Mesendoderm (in vitro differentiated cells): ENCODE results near the gene KCNA2.
A peak's percentile ranks its signal among the peaks of the same experiment; 100 is the strongest.

Source experiments
- DNase-seq: peaks from one replicate; pipeline ENCODE4 v3.0.0; 2013
- H2AK5ac ChIP-seq: 2 replicates; pipeline ENCODE4 v1.6.1; 2013; ENCODE audit warnings: low read length, inconsistent platforms
- H2BK120ac ChIP-seq: 2 replicates; pipeline ENCODE4 v1.6.1; 2013; ENCODE audit warnings: low read depth, mild to moderate bottlenecking, low read length, moderate library complexity, mixed read lengths
- H2BK15ac ChIP-seq: replicated peaks from 2 replicates; pipeline ENCODE4 v1.6.1; 2013; ENCODE audit warnings: low read depth, mild to moderate bottlenecking, moderate library complexity
- H2BK5ac ChIP-seq: 2 replicates; pipeline ENCODE4 v1.6.1; 2013; ENCODE audit warnings: low read length, inconsistent platforms
- H3K18ac ChIP-seq: 2 replicates; pipeline ENCODE4 v1.6.1; 2013; ENCODE audit warnings: mild to moderate bottlenecking, low read length, mixed read lengths
- H3K23ac ChIP-seq: one replicate; pipeline ENCODE4 v1.6.1; 2013; ENCODE audit warnings: low read length
- H3K27ac ChIP-seq: 2 replicates; pipeline ENCODE4 v1.5.1; 2013; ENCODE audit warnings: low read depth, mild to moderate bottlenecking, inconsistent platforms, low read length, moderate library complexity
- H3K27me3 ChIP-seq: 2 replicates; pipeline ENCODE4 v1.6.1; 2013; ENCODE audit warnings: low read length, control low read depth, mild to moderate bottlenecking, inconsistent platforms; ENCODE audit not compliant: insufficient read depth, poor library complexity
- H3K36me3 ChIP-seq: 2 replicates; pipeline ENCODE4 v1.6.1; 2013; ENCODE audit warnings: low read length, inconsistent platforms; ENCODE audit not compliant: control insufficient read depth, insufficient read depth
- H3K4ac ChIP-seq: one replicate; pipeline ENCODE4 v1.6.1; 2013; ENCODE audit warnings: low read depth, mild to moderate bottlenecking, low read length, moderate library complexity
- H3K4me1 ChIP-seq: 2 replicates; pipeline ENCODE4 v1.6.1; 2013; ENCODE audit warnings: low read depth, low read length, inconsistent platforms; ENCODE audit not compliant: control insufficient read depth
- H3K4me2 ChIP-seq: 2 replicates; pipeline ENCODE4 v1.6.1; 2013; ENCODE audit warnings: low read length
- H3K4me3 ChIP-seq: 2 replicates; pipeline ENCODE4 v1.5.1; 2013; ENCODE audit warnings: mild to moderate bottlenecking, low read length
- H3K56ac ChIP-seq: one replicate; pipeline ENCODE4 v1.6.1; 2013; ENCODE audit warnings: low read length
- H3K79me1 ChIP-seq: 2 replicates; pipeline ENCODE4 v1.6.1; 2013; ENCODE audit warnings: low read length, inconsistent platforms
- H3K79me2 ChIP-seq: 2 replicates; pipeline ENCODE4 v1.6.1; 2013; ENCODE audit warnings: mild to moderate bottlenecking, low read length; ENCODE audit not compliant: control insufficient read depth, insufficient read depth
- H3K9ac ChIP-seq: 2 replicates; pipeline ENCODE4 v1.6.1; 2013; ENCODE audit warnings: low read length, inconsistent platforms
- H4K5ac ChIP-seq: one replicate; pipeline ENCODE4 v1.6.1; 2013; ENCODE audit warnings: low read length
- H4K8ac ChIP-seq: one replicate; pipeline ENCODE4 v1.6.1; 2013; ENCODE audit warnings: low read depth, mild to moderate bottlenecking, control low read depth, low read length, moderate library complexity
- WGBS: extraction: QIAGEN DNeasy Blood & Tissue Kit; methylation state at CpG from one replicate; pipeline ENCODE4 v1.1.7; 2013; ENCODE audit warnings: low lambda C conversion rate, missing lambda C conversion rate; ENCODE audit not compliant: insufficient coverage; ENCODE audit errors: extremely low coverage; 5-methylcytosine and 5-hydroxymethylcytosine counted together

KCNA2 gene

DNA sequence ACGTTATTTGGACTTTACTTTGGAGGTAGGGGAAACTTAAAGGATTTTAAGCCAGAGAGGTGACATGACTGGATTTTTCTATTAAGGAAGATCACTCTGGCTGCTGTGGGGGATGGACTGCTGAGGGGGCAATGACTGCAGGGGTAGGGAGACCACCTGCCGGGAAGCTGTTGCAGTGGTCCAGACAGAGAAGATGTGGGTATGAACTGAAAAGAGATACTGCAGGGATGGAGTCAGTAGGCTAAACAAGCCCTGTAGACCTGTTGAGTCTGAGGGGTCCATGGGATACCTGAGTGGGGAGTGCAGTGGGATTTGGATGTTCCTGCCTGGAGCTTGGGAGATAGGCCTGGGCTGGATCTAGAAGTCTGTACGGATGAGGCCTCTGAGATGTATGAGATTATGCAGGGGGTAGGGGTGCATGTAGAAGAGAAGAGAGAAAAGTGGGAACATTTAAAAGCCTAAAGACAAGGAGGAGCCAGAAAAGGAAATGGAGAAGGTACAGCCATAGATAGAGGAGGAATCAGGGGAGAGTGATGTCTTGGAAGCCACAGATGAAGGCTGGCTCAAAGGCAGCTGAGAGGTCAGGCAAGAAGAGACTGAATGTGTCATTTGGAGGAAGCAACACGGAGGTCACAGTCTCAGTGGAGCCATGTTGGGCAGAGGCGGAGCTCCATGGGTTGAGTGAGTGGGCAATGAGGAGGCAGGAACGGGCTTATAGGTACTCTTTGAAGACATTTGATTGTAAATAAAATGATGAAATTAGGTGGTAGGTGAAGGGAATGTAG is 25.9 kb upstream of the KCNA2 start:
- Histone ChIP-seq H3K79me2 (no peaks in the 10 kb centered on the region), H2BK5ac (no peak overlapping the region), H3K4me2 (no peak overlapping the region), H3K4ac (no peak overlapping the region), H3K36me3 (no peaks in the 10 kb centered on the region), H3K23ac (no peak overlapping the region), H4K5ac (no peak overlapping the region), H2BK120ac (no peak overlapping the region), H2AK5ac (no peak overlapping the region), H3K56ac (no peak overlapping the region), H3K79me1 (no peaks in the 10 kb centered on the region), H3K9ac (no peak overlapping the region), H4K8ac (no peak overlapping the region), H3K4me1 (no peaks in the 10 kb centered on the region), H3K4me3 (no peak overlapping the region), H3K18ac (no peak overlapping the region), H3K27me3 (no peaks in the 10 kb centered on the region), H3K27ac (no peak overlapping the region), H2BK15ac (no peak overlapping the region)
- DNase-seq, result no peak
- WGBS, result 100% methylated on average over 1 of the region's 6 CpGs

DNA sequence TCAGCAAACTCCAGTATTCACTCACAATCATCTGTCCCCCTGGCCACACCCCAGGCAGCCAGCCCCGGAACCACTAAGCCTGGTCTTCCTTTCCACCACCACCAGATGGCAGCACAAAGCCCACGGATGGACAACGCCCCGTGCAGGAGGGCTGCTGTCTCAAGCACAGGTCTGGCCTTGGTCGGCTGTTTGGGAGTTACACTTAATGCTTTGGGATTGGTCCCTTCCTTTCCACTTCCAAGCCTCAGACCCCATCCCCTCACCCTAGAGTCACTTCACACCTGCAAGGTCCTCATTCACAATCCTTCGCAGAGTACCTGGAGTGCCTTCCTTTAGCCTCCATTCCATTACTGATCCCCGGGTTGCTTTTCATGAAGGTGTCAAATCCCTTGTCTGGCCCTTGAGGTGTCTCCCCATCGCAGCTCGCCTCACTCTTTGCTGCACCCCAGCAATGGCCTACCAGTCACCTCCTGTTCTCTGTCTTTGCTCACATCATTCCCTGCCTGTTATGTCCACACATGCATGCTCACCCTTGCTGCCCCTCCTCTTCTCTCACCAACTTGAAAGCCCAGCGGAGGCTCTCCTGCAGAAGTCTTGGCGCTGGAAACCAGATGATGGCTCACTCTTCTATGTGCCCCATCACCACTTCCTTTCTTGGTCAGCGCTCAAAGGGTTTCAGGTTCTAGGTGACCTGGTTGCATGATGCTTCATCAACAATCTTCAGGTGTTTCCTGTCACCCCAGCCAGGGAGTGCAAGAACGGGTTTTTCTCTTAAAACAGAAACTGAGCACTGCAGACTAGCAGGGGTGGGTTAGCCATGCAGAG is 24.9 kb upstream of the KCNA2 start:
- Histone ChIP-seq H3K9ac (no peak overlapping the region), H2BK15ac (no peak overlapping the region), H3K27ac (no peak overlapping the region), H3K4me1 (no peaks in the 10 kb centered on the region), H3K4me3 (no peak overlapping the region), H3K4me2 (no peak overlapping the region), H3K27me3 (no peaks in the 10 kb centered on the region), H2AK5ac (no peak overlapping the region), H3K56ac (no peak overlapping the region), H3K18ac (no peak overlapping the region), H2BK120ac (no peak overlapping the region), H3K4ac (no peak overlapping the region), H3K79me2 (no peaks in the 10 kb centered on the region), H2BK5ac (no peak overlapping the region), H4K8ac (no peak overlapping the region), H3K79me1 (no peaks in the 10 kb centered on the region), H3K36me3 (no peaks in the 10 kb centered on the region), H3K23ac (no peak overlapping the region), H4K5ac (no peak overlapping the region)
- peak; percentile 80 for DNase-seq
- no CpG with 5 or more reads among the region's 13 CpGs for WGBS

DNA sequence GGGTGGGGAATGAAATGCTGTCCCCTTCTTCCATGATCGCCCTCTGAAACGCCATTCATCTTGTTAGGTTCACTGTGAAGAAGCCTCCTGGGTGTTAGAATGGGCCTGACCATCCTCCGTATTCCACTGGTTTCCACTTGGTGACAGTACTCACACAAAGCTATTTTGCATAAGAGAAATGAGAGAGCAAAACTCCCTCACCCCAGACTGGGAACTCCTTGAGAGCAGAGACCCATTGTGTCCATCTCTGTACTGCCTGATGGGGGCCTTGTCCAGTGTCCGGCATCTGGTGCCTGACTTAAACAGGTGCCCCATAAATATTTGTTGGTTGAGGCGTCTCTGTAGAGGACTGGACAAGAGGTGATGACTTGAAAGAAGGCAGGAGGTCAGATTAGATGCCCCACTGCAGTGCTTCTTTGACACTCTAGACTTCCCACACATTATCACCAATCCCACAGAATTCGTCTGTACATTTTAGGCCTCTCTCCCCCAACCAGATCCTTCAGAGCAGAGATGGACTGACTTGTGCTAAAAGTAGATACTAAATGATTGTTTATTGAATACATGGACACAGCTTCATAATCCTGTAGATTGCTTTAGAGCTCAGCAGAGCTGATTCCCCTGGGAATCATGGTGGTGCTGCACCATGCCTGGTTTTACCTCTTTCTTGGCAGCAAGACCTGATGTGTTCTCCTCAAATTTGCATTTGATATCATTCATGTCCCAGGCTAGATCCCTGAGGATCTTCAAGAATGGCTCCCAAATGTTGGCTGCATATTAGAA is 22.4 kb upstream of the KCNA2 start:
- H2BK5ac ChIP-seq, result no peak overlapping the region
- H2BK15ac ChIP-seq, result no peak overlapping the region
- no peak overlapping the region for H4K5ac ChIP-seq
- no peak overlapping the region for H3K4me3 ChIP-seq
- no peak overlapping the region for H3K18ac ChIP-seq
- no peaks in the 10 kb centered on the region for H3K36me3 ChIP-seq
- H3K27me3 ChIP-seq, result no peaks in the 10 kb centered on the region
- H3K4me1 ChIP-seq, result no peaks in the 10 kb centered on the region
- H3K23ac ChIP-seq, result no peak overlapping the region
- no peak overlapping the region for H2BK120ac ChIP-seq
- H3K79me2 ChIP-seq, result no peaks in the 10 kb centered on the region
- H3K9ac ChIP-seq, result no peak overlapping the region
- H3K79me1 ChIP-seq, result no peaks in the 10 kb centered on the region
- H3K27ac ChIP-seq, result no peak overlapping the region
- whole genome bisulfite sequencing, result no CpG with 5 or more reads among the region's 6 CpGs
- H2AK5ac ChIP-seq, result no peak overlapping the region
- H3K4ac ChIP-seq, result no peak overlapping the region
- H4K8ac ChIP-seq, result no peak overlapping the region
- no peak for DNase-seq
- no peak overlapping the region for H3K4me2 ChIP-seq
- no peak overlapping the region for H3K56ac ChIP-seq

DNA sequence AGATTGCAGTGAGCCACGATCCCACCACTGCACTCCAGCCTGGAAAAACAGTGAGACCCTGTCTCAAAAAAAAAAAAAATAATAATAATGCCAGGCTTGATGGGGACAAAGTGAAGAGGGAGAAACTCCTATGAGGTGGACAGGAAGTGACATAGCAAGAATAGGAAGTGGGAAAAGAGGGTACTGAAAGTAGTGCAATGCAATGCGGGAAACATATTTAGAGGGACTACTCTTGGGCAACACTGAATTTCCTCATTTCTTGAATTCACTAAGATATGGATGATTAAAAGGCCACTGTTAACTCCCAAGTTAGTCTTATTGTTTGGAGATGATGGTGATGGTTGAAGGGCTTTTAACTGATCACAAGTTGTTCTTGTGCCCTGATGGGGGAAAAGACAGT is 21.6 kb upstream of the KCNA2 start:
- Histone ChIP-seq H3K4me1 (no peaks in the 10 kb centered on the region), H3K79me2 (no peaks in the 10 kb centered on the region), H2BK5ac (no peak overlapping the region), H3K9ac (no peak overlapping the region), H3K23ac (no peak overlapping the region), H4K5ac (no peak overlapping the region), H2AK5ac (no peak overlapping the region), H3K4ac (no peak overlapping the region), H3K27ac (no peak overlapping the region), H2BK120ac (no peak overlapping the region), H3K4me3 (no peak overlapping the region), H3K27me3 (no peaks in the 10 kb centered on the region), H3K79me1 (no peaks in the 10 kb centered on the region), H3K4me2 (no peak overlapping the region), H4K8ac (no peak overlapping the region), H3K56ac (no peak overlapping the region), H3K36me3 (no peaks in the 10 kb centered on the region), H2BK15ac (no peak overlapping the region), H3K18ac (no peak overlapping the region)
- no peak for DNase-seq
- no CpG with 5 or more reads among the region's 2 CpGs for WGBS

DNA sequence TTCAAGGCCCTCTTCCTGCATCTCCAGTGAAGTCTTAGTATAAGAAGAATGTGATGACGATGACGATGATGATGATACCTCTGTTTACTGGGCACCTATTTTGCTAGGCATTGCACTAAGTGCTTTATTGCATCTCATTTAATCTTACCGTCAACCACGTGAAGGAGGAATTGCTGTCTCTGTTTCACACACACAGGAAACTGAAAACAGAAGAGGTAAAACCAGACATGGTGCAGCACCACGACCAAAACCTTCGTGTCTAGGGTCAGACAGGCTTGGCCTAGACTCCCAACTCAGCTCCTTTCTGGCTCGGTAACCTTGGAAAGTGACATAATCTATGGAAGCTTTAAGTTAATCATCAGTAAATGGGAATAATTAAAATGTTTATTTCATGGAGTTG is 20.7 kb upstream of the KCNA2 start:
- Histone ChIP-seq H3K27ac (no peak overlapping the region), H4K8ac (no peak overlapping the region), H3K9ac (no peak overlapping the region), H2BK5ac (no peak overlapping the region), H2BK15ac (no peak overlapping the region), H3K79me1 (no peaks in the 10 kb centered on the region), H4K5ac (no peak overlapping the region), H3K4me1 (no peaks in the 10 kb centered on the region), H2BK120ac (no peak overlapping the region), H3K79me2 (no peaks in the 10 kb centered on the region), H3K18ac (no peak overlapping the region), H3K23ac (no peak overlapping the region), H3K4ac (no peak overlapping the region), H2AK5ac (no peak overlapping the region), H3K4me2 (no peak overlapping the region), H3K4me3 (no peak overlapping the region), H3K36me3 (no peaks in the 10 kb centered on the region), H3K56ac (no peak overlapping the region), H3K27me3 (no peaks in the 10 kb centered on the region)
- DNase-seq, result no peak
- WGBS, result no CpG with 5 or more reads among the region's 7 CpGs
